ENCODE measurements around the gene ZNF649.

The ZNF649 gene

DNA sequence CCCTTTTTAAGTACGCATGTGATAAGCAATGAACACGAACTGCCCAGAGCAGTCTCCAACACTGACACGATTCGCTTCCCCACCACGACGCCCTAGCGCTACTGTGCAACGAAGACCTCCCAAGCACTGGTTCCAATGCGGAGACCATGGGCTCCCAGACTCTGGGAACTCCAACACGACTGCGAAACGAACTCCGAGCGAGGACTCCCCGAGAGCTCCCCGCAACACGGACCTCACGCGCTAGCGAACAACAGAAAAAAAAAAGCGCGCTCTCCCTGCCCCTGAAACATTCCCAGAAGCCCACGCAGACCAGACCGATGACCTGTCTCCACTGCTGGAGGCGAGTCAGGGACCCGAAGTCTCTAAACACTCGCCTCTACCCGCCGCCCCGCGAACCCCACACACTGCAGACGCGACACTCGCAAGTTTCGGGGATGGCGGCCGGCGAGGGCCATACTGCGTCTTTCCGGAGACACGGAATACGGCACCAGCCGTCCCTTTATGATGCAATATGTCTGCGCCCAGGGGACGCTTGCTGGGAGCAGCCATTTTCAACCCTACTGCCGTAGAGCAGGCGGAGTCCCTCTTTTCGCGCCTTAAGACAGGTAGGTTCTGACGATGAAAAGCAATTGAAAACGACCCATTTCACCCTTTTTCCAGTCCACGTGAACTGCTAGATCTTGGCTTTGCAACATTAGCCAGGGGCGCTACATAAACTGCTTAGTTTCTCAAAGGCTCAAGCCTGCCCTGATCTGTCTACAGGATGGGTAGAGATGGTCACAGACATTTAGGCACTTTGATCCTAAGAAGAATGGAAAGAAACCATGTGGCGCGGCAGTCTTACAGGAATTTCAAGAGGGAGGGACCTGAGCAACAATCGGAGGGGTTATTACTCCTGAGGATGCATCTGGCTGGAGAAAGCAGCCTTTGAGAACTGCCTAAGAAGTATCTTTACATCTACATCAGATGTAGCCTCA lies 17.0 kb downstream of the ZNF649 start, which contains the start of gene ZNF577:
TSS of gene ZNF577 (minus strand) at position 430 of the 977 bp plus-strand sequence. CDS start 7,569 bp downstream, outside the sequence.
- no peak for DNase-seq

DNA sequence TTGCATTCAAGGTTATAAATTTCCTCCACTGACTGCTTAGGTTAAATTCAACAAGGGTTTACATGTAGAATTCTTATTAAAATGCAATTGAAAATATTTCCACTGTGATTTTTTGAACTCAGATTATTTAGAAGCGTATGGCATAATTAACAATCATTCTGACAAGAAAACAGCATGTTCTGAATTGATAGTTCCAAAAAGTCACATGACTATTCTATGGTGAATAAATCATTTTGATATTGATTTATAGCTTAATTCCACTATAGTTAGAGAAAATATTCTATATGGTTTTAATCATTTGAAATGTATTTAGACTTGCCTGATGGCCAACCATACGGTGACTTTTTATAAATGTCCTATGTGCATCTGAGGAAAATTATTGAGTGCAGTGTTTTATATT lies 20.1 kb downstream of the ZNF649 start:
- DNase-seq = no peak

DNA sequence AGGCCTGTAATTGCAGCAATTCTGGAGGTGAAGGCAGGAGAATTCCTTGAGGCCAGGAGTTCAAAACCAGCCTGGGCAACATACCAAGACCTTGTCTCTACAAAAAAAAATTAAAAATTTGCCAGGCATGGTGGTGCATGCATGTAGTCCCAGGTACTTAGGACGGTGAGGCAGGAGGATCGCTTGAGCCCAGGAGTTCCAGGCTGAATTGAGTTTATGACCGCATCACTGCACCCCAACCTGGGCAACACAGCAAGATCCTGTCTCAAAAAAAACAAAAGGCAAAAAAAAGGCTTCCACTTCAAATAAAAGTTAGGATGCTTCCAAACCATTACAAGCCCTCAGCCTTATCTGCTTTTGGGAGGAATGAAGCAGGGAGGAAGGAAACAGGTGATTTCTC lies 22.3 kb downstream of the ZNF649 start:
- DNase-seq = no peak

DNA sequence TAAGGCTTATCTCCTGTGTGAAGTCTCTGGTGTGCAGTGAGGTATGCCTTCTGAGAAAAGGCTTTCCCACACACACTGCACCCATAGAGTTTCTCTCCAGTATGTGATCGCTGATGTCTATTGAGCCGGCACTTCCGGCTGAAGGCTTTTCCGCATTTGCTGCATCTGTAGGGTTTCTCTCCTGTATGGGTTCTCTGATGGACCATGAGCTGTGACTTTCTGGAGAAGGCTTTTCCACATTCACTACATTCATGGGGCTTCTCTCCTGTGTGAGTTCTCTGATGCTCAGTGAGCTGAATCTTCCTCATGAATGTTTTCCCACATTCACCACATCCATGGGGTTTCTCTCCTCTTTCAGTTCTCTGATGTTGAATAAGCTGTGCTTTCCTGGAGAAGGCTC lies 31.7 kb downstream of the ZNF649 start:
- no peak for DNase-seq

DNA sequence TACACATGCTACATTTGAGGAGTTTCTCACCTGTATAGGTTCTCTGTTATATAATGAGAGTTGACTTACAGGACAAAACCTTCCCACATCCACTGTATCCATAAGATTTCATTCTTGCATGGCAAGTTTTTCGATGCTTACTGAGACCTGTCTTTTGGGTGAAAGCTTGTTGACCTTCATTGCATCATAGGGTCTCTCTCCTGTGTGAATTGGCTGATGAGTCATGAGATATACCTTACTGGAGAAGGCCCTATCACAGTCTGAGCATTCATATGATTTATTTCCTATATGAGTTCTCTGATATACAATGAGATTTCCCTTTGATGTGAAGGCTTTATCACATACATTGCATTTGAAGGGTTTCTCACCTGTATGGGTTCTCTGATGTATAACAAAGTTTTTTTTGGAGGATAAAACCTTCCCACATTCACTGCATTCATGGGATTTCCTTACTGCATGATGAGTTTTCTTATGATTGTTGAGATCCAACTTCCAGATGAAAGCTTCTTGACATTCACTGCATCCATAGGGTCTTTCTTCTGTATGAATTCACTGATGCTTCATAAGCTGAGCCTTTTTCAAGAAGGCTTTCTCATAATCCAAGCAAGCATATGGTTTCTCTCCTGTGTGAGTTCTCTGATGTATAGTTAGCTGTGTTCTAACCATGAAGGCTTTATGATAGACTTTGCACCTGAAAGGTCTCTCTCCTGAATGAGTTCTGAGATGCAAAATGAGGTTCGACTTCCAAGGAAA lies 42.8 kb downstream of the ZNF649 start:
- DNase-seq = no peak
